SW480 (cell line): ENCODE measurements around the gene AIFM3.
"Not testable (repeated sequence)": the region's sequence is repeated elsewhere in the genome, so short reads cannot be mapped to it uniquely, and the experiment has no call there.

Source experiments
- DNase-seq: peaks from one replicate; pipeline ENCODE4 v3.0.0-alpha.2; 2016; ENCODE audit warnings: low spot score

Gene AIFM3

GRCh38 chr22:20992056-20992442 lies 25.0 kb downstream of the AIFM3 start:
- DNase-seq: no peak

GRCh38 chr22:20992456-20993303 lies 25.6 kb downstream of the AIFM3 start:
- DNase-seq: no peak

GRCh38 chr22:20993304-20994127 lies 26.5 kb downstream of the AIFM3 start:
- no peak for DNase-seq

GRCh38 chr22:20994128-20994901 lies 27.3 kb downstream of the AIFM3 start:
- DNase-seq: no peak

GRCh38 chr22:20994902-20995241 lies 27.8 kb downstream of the AIFM3 start:
- DNase-seq: no peak

- no peak for DNase-seq
These were observed 28.4 kb downstream of the AIFM3 start for GRCh38 chr22:20995329-20996030.

GRCh38 chr22:20996031-20996410 lies 29.0 kb downstream of the AIFM3 start:
- no peak for DNase-seq

GRCh38 chr22:20996598-20997535 lies 29.8 kb downstream of the AIFM3 start:
- no peak for DNase-seq

GRCh38 chr22:20997536-20998257 lies 30.6 kb downstream of the AIFM3 start:
- no peak for DNase-seq

- no peak for DNase-seq
These were observed 31.6 kb downstream of the AIFM3 start for GRCh38 chr22:20998411-20999336.

- DNase-seq: no peak
These were observed 32.5 kb downstream of the AIFM3 start for GRCh38 chr22:20999350-21000206.

GRCh38 chr22:21000207-21000986 lies 33.3 kb downstream of the AIFM3 start:
- no peak for DNase-seq

GRCh38 chr22:21000987-21001600 lies 34.0 kb downstream of the AIFM3 start:
- no peak for DNase-seq

- peak; percentile 93 for DNase-seq
These were observed 34.7 kb downstream of the AIFM3 start, which contains the start of gene THAP7 for GRCh38 chr22:21001601-21002325. Gene THAP7 (minus strand): TSS chr22:21002118. CDS start chr22:21001911, 207 bp downstream.

- no peak for DNase-seq
These were observed 36.7 kb downstream of the AIFM3 start for GRCh38 chr22:21003782-21004181.

GRCh38 chr22:21009208-21009607 lies 42.2 kb downstream of the AIFM3 start:
- not testable (repeated sequence) for DNase-seq
